NCI-H1105 treated with DMSO at 0.1 percent for 48 hours (cell line): Measurements from ENCODE around the gene ITPR1.

Experiments
- DNase-seq: peaks from one replicate; lab custom pipeline; 2025; lab: John Stamatoyannopoulos, UW

Gene ITPR1

GRCh38 chr3:4814305-4814903, 321.3 kb downstream of the ITPR1 start:
- no peak for DNase-seq

DNA sequence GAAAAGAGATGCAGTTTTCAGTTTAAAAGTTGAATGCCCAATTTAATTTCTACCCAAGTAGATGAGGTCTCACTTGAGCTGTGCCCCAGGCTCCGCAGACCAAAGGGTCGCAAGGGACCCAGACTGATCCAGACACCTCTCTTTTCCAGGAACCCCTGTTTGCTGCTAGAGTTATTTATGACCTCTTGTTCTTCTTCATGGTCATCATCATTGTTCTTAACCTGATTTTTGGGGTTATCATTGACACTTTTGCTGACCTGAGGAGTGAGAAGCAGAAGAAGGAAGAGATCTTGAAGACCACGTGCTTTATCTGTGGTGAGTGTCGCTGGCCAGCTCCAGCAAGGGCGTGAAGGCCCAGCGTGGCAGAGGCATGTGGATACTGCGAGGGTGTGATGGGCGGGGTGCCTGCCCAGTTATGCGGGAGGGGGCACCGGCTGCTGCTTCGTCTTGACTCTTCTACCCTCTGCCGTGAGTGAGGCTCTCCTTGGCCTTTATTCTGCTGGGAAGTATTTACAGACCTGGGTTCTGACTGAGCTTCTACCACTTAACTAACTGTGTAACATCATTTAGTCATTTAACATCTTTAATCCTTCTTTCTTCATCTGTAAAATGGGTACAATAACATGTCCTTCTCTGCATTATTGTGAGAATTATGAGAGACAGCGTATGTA, 321.9 kb downstream of the ITPR1 start:
- DNase-seq: no peak

- no peak for DNase-seq
Measured at GRCh38 chr3:4816306-4816705, 323.2 kb downstream of the ITPR1 start.

DNA sequence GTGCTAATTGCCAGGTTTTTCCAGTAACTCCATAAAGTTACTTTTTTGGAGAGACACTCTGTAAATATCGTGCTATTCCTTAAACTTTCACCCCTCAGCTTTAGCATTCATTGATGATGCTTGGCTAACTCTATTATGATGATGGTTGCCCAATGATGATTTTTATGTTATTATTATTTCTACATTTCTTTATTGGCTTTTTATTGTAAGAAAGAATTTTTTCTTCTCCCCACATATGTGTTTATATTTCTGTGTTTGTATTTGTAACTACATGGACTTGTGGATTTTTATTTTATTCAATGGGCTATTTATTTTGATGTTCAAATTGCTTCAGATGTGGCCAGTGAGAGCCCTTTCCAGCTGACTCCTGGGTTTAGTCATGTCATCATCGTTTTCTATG, 323.6 kb downstream of the ITPR1 start:
- DNase-seq: no peak

- DNase-seq: no peak
Measured at GRCh38 chr3:4817128-4817527, 324.0 kb downstream of the ITPR1 start.

DNA sequence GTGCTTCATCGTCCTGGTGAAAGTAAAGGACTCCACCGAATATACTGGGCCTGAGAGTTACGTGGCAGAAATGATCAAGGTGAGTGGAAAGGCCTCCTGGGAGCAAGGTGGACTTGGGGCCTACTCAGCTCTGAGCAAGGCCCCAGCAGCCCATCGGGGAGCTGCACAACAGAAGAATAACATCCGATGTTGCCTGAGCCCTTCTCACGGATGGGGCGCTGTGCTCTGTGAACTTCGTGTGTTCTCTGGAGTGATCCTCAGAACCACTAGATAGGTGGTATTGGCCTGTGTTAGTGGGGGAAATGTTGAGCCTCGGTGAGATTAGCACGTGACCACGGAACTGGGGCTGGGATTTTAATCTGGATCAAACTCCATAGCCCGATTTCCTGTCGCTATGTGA, 325.0 kb downstream of the ITPR1 start:
- DNase-seq: no peak

GRCh38 chr3:4818986-4819693, 326.0 kb downstream of the ITPR1 start:
- DNase-seq: no peak

GRCh38 chr3:4819746-4820145, 326.6 kb downstream of the ITPR1 start:
- no peak for DNase-seq

- DNase-seq: no peak
Measured at GRCh38 chr3:4820296-4821121, 327.4 kb downstream of the ITPR1 start.

DNA sequence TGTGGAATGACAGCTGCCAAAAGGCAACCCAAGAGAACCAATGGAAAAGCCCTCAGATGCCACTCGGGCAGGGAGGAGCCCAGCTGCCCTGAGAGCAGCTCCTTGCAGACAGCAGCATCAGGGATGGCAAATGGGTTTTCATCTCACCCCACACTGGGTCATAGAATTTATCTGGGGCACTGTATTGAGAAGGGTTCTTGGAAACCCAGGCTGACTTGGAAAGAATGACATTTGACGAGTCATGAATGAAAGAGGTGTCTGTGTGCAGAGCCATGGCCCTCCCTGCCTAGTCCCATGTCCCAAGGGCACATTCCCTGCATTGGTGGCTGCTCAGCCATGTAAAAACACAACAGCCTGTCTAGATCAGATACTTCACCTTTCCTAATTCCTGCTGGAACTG, 328.2 kb downstream of the ITPR1 start:
- no peak for DNase-seq

DNA sequence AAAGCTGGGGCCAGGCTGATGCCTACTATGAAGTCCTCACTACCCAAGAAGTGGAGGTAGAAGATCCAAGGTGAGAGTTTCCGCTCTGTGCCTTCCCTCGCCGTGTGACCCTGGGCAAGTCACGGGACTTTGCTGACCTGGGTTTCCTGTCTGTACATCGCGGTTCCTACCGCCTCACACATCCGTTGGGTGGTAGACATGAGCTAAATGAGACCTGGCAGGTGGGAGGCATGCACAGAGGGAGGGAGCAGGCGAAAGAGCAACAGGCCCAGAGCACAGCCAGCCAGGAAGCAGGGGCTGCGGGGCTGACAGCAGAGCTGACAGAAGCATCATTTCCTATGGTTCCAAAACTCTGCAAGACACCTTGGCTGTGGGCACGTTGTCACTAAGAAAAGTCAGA, 328.8 kb downstream of the ITPR1 start:
- DNase-seq: no peak

GRCh38 chr3:4822568-4822967, 329.4 kb downstream of the ITPR1 start:
- DNase-seq: no peak

DNA sequence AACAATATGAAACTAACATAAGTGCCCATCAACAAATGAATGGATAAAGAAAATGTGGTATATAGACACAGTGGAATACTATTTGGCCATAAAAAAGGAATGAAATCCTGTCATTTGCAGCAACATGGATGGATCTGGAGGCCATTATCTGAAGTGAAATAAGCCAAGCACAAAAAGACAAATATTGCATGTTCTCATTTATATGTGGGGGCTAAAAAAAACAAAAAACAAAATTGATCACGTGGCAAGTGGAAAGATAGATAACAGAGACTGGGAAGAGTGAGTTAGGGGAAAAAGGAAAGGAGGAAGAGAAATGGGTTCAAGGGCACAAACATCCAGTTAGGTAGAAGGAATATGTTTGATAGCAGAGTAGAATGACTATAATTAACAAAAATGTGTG, 330.2 kb downstream of the ITPR1 start:
- DNase-seq: no peak

- no peak for DNase-seq
Measured at GRCh38 chr3:4823986-4824925, 331.1 kb downstream of the ITPR1 start.

GRCh38 chr3:4824926-4825325, 331.8 kb downstream of the ITPR1 start:
- DNase-seq: no peak

DNA sequence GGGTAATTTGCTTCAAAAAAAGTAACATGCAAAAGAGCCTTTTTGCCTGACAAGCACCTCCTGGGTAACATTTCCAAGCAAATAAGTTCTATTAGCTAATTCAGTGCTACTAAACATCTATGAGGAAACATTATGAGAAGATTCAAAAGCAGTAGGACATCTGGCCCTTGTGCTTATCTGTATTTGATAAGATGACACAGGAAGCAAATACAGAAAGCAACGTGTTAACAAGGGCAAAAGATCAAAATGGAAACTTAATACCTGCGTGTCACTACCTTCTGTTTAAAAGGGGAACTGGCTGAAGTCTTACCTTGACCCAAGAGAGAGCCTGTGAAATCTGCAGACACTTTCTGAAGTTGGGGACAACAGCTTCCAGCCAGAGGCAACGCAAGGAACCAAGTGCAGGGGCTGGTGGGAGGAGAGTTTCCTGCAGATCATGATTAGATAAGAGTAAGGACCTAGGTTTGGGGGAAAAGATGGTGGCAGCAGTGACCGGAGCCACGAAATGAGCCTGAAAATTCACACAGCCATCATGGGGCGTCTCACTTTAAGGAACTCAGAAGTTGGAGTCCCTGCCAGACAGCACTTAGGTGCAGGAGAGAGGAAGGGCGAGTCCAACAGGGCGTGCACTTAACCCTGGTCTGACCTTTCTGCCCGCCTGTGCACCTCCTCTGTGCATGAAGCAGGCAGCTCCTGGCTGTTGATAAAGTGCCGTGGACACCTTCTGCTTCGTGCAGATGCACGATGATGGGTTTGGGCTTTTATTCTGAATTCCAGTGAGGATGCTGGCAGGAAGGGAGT, 332.5 kb downstream of the ITPR1 start:
- DNase-seq: no peak

DNA sequence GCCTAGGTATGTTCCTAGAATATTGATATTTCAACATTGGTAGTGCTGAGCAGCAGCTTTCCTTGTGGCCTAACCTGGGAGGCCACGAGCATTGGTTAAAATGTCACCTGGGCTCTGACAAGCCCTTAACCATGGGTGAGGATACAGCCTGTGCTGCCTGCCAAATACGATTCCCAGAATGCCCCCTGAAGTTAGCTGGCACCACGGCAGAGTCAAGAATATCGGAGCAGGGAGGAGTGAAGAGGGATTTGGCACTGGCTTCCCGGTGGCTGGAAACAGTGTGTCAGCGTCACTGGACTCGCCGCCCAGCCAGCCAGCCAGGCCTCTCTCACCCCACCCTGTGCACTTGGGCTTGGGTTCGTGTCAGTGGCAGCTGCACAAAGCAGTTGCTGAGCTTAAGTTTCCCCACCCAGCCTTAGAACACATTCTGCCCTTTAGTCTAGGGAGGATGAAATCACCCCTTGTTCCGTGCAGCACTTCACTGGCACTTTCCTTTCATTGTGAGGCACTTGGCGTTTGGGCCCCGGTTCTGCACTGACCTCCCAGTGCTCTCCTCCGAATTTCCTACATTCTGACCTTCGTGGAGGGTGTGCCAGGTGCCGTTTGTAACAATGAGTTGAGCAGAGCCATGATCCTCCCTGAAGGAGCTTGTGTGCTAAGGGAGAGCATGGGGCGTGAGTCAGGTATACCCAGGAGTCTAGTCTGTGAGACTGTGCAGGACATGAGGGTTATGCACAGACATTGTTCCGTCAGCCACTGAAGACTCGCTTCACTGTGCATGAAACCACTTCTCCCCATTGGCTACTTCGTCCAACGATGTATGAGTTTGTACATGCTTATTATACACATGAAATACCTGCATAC, 333.3 kb downstream of the ITPR1 start:
- no peak for DNase-seq

- DNase-seq: no peak
Measured at GRCh38 chr3:4827767-4828166, 334.6 kb downstream of the ITPR1 start.

GRCh38 chr3:4828279-4829030, 335.3 kb downstream of the ITPR1 start:
- no peak for DNase-seq
